ENCODE results near the gene AMN.

GRCh38 chr14:102955636-102956408, 33.4 kb downstream of the AMN start:
- TF ChIP-seq CTCF (IDR thresholded peaks at IDR 0.05) = no peak
- TF ChIP-seq POLR2A (IDR thresholded peaks at IDR 0.05) = no peak
- no peak for TF ChIP-seq POLR2AphosphoS5 (IDR thresholded peaks at IDR 0.05)

Measured in breast epithelium (tissue), 3 donors.